ENCODE data around the gene CENPT. TPM values are rescaled to one million over a fixed set of nuclear protein-coding genes. Genes with fewer than 3 reads are reported as not detected.

The CENPT gene
- total and polyA plus RNA-seq, 8 donors, result 19.6 to 143 (median 31.4) TPM

DNA sequence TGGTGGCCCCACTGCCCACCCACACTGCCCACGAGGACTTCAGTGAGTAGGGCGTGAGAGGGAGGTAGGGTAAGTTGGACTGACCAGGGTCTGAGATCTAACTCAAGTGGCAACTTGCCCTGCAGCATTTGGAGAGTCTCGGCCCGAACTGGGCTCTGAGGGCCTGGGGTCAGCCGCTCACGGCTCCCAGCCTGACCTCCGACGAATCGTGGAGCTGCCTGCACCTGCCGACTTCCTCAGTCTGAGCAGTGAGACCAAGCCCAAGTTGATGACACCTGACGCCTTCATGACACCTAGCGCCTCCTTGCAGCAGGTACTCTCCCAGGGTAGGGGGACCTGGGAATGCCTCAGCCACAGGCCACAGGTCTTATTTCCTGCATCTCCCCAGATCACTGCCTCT is 32.0 kb upstream of the CENPT start:
- no peak overlapping the region for H3K27ac ChIP-seq
- FAIRE-seq, result no peak
- peaks cover 16 to 70% (median 62%) of the 10 kb centered on the region in 3 donors for H3K36me3 ChIP-seq
- intact Hi-C loops (cut with DNase I), result no loop called here
- no peak for DNase-seq
- H3K4me1 ChIP-seq, result peaks cover 0 to 7% (median 0%) of the 10 kb centered on the region in 3 donors
- WGBS, 2 donors, result 92 to 95% methylated on average over 10 to 12 of the region's 12 CpGs
- no peaks in the 10 kb centered on the region for H3K27me3 ChIP-seq
- ATAC-seq, result no peak
- TF ChIP-seq, protein P1, sequence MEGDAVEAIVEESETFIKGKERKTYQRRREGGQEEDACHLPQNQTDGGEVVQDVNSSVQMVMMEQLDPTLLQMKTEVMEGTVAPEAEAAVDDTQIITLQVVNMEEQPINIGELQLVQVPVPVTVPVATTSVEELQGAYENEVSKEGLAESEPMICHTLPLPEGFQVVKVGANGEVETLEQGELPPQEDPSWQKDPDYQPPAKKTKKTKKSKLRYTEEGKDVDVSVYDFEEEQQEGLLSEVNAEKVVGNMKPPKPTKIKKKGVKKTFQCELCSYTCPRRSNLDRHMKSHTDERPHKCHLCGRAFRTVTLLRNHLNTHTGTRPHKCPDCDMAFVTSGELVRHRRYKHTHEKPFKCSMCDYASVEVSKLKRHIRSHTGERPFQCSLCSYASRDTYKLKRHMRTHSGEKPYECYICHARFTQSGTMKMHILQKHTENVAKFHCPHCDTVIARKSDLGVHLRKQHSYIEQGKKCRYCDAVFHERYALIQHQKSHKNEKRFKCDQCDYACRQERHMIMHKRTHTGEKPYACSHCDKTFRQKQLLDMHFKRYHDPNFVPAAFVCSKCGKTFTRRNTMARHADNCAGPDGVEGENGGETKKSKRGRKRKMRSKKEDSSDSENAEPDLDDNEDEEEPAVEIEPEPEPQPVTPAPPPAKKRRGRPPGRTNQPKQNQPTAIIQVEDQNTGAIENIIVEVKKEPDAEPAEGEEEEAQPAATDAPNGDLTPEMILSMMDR (IDR thresholded peaks at IDR 0.05), result no peak
- H3K9me3 ChIP-seq, result no peaks in the 10 kb centered on the region
- H3K4me3 ChIP-seq, result no peak overlapping the region

DNA sequence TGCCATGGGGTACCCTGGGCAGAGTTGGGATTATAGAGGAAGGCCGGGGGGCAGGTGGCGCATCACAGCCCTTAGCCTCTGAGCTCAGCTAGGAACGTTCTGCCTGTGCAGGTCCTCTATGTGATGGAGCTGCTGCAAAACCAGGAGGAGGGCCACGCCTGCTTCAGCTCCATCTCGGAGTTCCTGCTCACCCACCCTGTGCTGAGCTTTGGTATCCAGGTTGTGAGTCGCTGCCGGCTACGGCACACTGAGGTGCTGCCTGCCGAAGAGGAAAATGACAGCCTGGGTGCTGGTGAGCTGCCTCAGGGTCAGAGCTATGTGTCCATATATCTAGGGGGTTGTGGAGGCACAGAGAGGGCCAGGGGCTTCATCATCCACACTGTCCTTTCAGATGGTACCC is 31.4 kb upstream of the CENPT start:
- Histone ChIP-seq H3K4me1 (peaks cover 0 to 13% (median 6%) of the 10 kb centered on the region in 3 donors), H3K27ac (no peak overlapping the region), H3K4me3 (no peak overlapping the region), H3K36me3 (peaks cover 16 to 70% (median 62%) of the 10 kb centered on the region in 3 donors), H3K27me3 (no peaks in the 10 kb centered on the region), H3K9me3 (no peaks in the 10 kb centered on the region)
- TF ChIP-seq, protein P1 (IDR thresholded peaks at IDR 0.05), result no peak
- FAIRE-seq, result no peak
- ATAC-seq, result no peak
- no peak for DNase-seq
- 95% methylated on average over 9 of the region's 9 CpGs for WGBS, 2 donors
- intact Hi-C loops (cut with DNase I), result no loop called here

DNA sequence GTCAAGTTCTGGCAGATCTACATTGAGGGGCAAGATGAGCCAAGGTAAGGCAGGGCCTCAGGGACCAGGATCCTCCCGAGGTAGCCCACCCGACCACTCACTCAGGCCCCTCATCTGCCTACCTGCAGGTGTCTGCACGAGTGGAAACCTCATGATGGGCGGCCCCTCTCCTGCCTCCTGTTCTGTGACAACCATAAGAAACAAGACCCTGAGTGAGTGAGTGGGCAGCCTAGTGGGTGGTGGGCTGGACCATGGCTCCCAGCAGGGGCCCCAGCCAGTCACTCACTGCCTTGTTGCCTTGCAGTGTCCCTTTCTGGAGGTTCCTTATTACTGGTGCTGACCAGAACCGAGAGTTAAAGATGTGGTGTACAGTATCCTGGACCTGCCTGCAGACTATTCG is 30.7 kb upstream of the CENPT start:
- Histone ChIP-seq H3K9me3 (no peaks in the 10 kb centered on the region), H3K4me1 (peaks cover 0 to 16% (median 8%) of the 10 kb centered on the region in 3 donors), H3K36me3 (peaks cover 16 to 70% (median 58%) of the 10 kb centered on the region in 3 donors), H3K4me3 (no peak overlapping the region), H3K27ac (no peak overlapping the region), H3K27me3 (no peaks in the 10 kb centered on the region)
- intact Hi-C loops (cut with DNase I), result no loop called here
- 83 to 89% methylated on average over 6 of the region's 6 CpGs for WGBS, 2 donors
- FAIRE-seq (no peak), ATAC-seq (no peak), DNase-seq (no peak)
- TF ChIP-seq, protein P1 (IDR thresholded peaks at IDR 0.05), result no peak

DNA sequence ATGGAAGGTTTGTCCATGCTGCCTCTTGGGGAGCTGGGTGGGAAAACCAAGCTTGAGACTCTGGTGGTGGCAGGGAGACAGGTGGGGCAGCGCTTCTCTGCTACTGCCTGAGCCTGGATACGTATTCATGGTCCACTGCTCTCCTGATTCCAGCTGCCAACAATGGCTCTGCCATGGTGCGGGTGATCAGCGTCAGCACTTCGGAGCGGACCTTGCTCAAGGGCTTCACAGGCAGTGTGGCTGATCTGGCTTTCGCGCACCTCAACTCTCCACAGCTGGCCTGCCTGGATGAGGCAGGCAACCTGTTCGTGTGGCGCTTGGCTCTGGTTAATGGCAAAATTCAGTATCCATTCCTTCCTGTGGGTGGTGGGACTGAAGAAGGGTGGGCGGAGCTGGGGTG is 29.6 kb upstream of the CENPT start:
- whole genome bisulfite sequencing, 2 donors, result 94% methylated on average over 11 of the region's 11 CpGs
- H3K27me3 ChIP-seq, result no peaks in the 10 kb centered on the region
- intact Hi-C loops (cut with DNase I), result no loop called here
- FAIRE-seq (no peak), ATAC-seq (no peak), DNase-seq (no peak)
- H3K36me3 ChIP-seq, result peaks cover 16 to 58% (median 50%) of the 10 kb centered on the region in 3 donors
- peaks cover 5 to 21% (median 8%) of the 10 kb centered on the region in 3 donors for H3K4me1 ChIP-seq
- no peak overlapping the region for H3K4me3 ChIP-seq
- TF ChIP-seq, protein P1 (IDR thresholded peaks at IDR 0.05), result no peak
- no peak overlapping the region for H3K27ac ChIP-seq
- H3K9me3 ChIP-seq, result no peaks in the 10 kb centered on the region

DNA sequence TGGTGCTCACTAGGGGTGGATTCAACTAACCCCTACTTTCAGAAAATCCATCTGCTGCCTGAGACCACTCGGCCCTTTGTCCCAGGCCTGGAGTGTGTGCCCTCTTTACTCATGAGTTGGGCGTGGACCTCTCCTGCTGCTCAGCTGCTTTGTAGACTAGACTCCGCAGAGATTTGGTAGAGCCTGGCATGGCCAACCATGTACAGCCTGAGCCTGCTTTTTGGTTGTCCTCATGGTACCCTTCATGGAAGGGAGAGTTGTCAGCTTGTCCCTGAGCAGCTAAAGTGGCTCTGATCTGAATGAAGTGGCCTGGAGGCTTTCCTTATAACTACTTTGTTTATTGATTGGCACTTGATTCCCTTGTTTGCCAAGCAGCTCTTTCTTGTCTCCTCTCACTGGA is 26.9 kb upstream of the CENPT start:
- WGBS, 2 donors, result 45 to 50% methylated on average over 3 of the region's 3 CpGs
- Histone ChIP-seq H3K27ac (no peak overlapping the region), H3K9me3 (no peaks in the 10 kb centered on the region), H3K36me3 (peaks cover 13 to 31% (median 25%) of the 10 kb centered on the region in 3 donors), H3K4me3 (peak overlapping the region in 2 of 4 donors; percentile 79 to 95), H3K27me3 (no peaks in the 10 kb centered on the region), H3K4me1 (peaks cover 5 to 21% (median 8%) of the 10 kb centered on the region in 3 donors)
- FAIRE-seq, result no peak
- ATAC-seq, result no peak
- TF ChIP-seq, protein P1 (IDR thresholded peaks at IDR 0.05), result no peak
- intact Hi-C loops (cut with DNase I), result no loop called here
- no peak for DNase-seq
